ENCODE results near the gene EIF4G3. TPM values are rescaled to one million over a fixed set of nuclear protein-coding genes. Genes with fewer than 3 reads are reported as not detected.

The EIF4G3 gene
- 31.6 and 42.0 TPM in 2 replicates for total RNA-seq

GRCh38 chr1:21176586-21177555 lies at the start of gene EIF4G3:
EIF4G3 (minus strand) TSS chr1:21176897; CDS start chr1:21002742, 174,155 bp downstream.

GRCh38 chr1:20787029-20787839 lies 389.5 kb downstream of the EIF4G3 start, which contains the start of gene HP1BP3:
HP1BP3 (minus strand) TSS chr1:20787307; CDS start chr1:20780440, 6,867 bp downstream.

Other genes with a start within 250 kb of the EIF4G3 start
- gene ECE1, start 113.6 kb upstream of the EIF4G3 start, total RNA-seq = 198 and 225 TPM in 2 replicates

Data from aortic smooth muscle cell (primary cell).